Endodermal cell (in vitro differentiated cells): ENCODE results near the gene SLC19A1. TPM values are rescaled to one million over a fixed set of nuclear protein-coding genes. Genes with fewer than 3 reads are reported as not detected.
"Not testable (repeated sequence)": the region's sequence is repeated elsewhere in the genome, so short reads cannot be mapped to it uniquely, and the experiment has no call there.

Experiments used
- DNase-seq: peaks from one replicate; pipeline ENCODE4 v3.0.0-alpha.2; 2017
- H3K27ac ChIP-seq: 2 replicates; pipeline ENCODE4 v1.5.1; 2013; ENCODE audit warnings: mild to moderate bottlenecking, low read depth, low read length, moderate library complexity
- H3K27me3 ChIP-seq: 2 replicates; pipeline ENCODE4 v1.6.1; 2013; ENCODE audit warnings: mild to moderate bottlenecking, low read length, moderate library complexity; ENCODE audit not compliant: insufficient read depth, control insufficient read depth, poor library complexity, severe bottlenecking
- H3K36me3 ChIP-seq: 2 replicates; pipeline ENCODE4 v1.7.0; 2013; ENCODE audit warnings: mild to moderate bottlenecking, low read length, moderate library complexity; ENCODE audit not compliant: control insufficient read depth, insufficient read depth
- H3K4me1 ChIP-seq: one replicate; pipeline ENCODE4 v1.7.0; 2013; ENCODE audit warnings: low read length; ENCODE audit not compliant: control insufficient read depth, insufficient read depth
- H3K4me3 ChIP-seq: 2 replicates; pipeline ENCODE4 v1.5.1; 2013; ENCODE audit warnings: mild to moderate bottlenecking, low read length, moderate library complexity
- H3K9ac ChIP-seq: 2 replicates; pipeline ENCODE4 v1.6.1; 2013; ENCODE audit warnings: mild to moderate bottlenecking, low read length, moderate library complexity; ENCODE audit not compliant: poor library complexity, severe bottlenecking; ENCODE audit errors: extremely low read depth
- H3K9me3 ChIP-seq: 2 replicates; pipeline ENCODE4 v1.6.1; 2013; ENCODE audit warnings: mild to moderate bottlenecking, low read length, moderate library complexity; ENCODE audit not compliant: control insufficient read depth
- H3K27ac Mint-ChIP-seq: 2 replicates; pipeline ENCODE4 v1.8.0; 2020; ENCODE audit warnings: mixed read lengths
- H3K27me3 Mint-ChIP-seq: 2 replicates; pipeline ENCODE4 v1.8.0; 2021; ENCODE audit warnings: mild to moderate bottlenecking, mixed read lengths; ENCODE audit not compliant: insufficient read depth
- H3K36me3 Mint-ChIP-seq: 2 replicates; pipeline ENCODE4 v1.8.0; 2020; ENCODE audit warnings: low read depth, mixed read lengths
- H3K4me1 Mint-ChIP-seq: 2 replicates; pipeline ENCODE4 v1.8.0; 2020; ENCODE audit warnings: mixed read lengths
- H3K4me3 Mint-ChIP-seq: 2 replicates; pipeline ENCODE4 v1.8.0; 2020; ENCODE audit warnings: mild to moderate bottlenecking, moderate library complexity, mixed read lengths
- H3K9me3 Mint-ChIP-seq: 2 replicates; pipeline ENCODE4 v1.8.0; 2020; ENCODE audit warnings: mild to moderate bottlenecking, mixed read lengths
- WGBS, 2 experiments: methylation state at CpG; one replicate each; pipeline versions ENCODE4 v1.1.5 to v1.1.7; 2013; ENCODE audit warnings: missing lambda C conversion rate in 2 of 2, mixed read lengths in 1 of 2; ENCODE audit not compliant: insufficient coverage in 1 of 2, insufficient read length in 1 of 2; 5-methylcytosine and 5-hydroxymethylcytosine counted together
- total RNA-seq, 2 donors: library from RNA; stranded (reverse); fragmentation: NEBNext Ultra II Directional in 1 of 2; extraction: Animal tissue kit (Norgen Biotek cat#: 25700) in 1 of 2; gene quantifications; 2 replicates in 1 of 2; 3 replicates in 1 of 2; pipeline ENCODE4 v1.2.1, GENCODE V29; 2021
- TF ChIP-seq, protein P1 (sequence below): fragments of 200-600 bp; sonication (generic); conservative IDR thresholded peaks from 2 replicates; pipeline ENCODE4 v1.5.0; 2021; ENCODE audit warnings: antibody characterized with exemption, mild to moderate bottlenecking

The SLC19A1 gene
- total RNA-seq, 2 donors from 2014 or later = 28.8 to 29.4 TPM

DNA sequence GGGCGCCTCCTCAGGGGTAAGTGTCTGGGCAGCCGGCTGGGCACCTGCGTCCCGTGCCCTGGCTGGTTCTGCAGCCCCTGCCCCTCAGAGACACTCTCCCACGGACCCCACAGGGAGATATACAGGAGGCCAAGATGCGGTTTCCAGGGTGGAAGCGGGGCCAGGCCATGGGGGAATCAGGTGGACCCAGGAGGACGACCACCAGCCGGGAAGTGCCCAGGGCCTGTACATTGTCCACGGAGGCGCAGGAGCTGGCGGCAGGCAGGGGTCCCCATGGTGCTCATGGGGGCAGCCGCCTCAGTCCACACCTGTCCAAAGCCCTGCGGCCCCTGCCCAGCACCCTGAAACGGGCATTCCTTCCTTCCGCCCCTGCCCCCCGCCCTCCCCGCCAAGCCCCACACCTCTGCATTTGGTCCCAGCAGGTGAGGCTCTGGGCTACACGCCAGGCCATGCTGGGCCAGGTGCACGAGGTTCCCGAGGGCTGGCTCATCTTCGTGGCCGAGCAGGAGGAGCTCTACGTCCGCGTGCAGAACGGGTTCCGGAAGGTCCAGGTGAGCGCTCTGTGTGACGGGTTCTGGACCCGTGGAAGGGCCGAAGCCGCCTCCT is 36.7 kb downstream of the SLC19A1 start:
- H3K27me3 ChIP-seq = no peaks in the 10 kb centered on the region
- H3K4me1 ChIP-seq = no peaks in the 10 kb centered on the region
- H3K4me3 ChIP-seq = no peak overlapping the region
- H3K27ac Mint-ChIP-seq = no peak overlapping the region
- peak; percentile 45 for DNase-seq
- peaks cover 12% of the 10 kb centered on the region for H3K36me3 ChIP-seq
- H3K27ac ChIP-seq = no peak overlapping the region
- H3K9me3 ChIP-seq = no peaks in the 10 kb centered on the region
- no peaks in the 10 kb centered on the region for H3K27me3 Mint-ChIP-seq
- H3K9ac ChIP-seq = no peak overlapping the region
- H3K36me3 Mint-ChIP-seq = peaks cover 25% of the 10 kb centered on the region
- WGBS, 2 experiments = 93 to 95% methylated on average over 19 to 33 of the region's 33 CpGs
- TF ChIP-seq, protein P1, sequence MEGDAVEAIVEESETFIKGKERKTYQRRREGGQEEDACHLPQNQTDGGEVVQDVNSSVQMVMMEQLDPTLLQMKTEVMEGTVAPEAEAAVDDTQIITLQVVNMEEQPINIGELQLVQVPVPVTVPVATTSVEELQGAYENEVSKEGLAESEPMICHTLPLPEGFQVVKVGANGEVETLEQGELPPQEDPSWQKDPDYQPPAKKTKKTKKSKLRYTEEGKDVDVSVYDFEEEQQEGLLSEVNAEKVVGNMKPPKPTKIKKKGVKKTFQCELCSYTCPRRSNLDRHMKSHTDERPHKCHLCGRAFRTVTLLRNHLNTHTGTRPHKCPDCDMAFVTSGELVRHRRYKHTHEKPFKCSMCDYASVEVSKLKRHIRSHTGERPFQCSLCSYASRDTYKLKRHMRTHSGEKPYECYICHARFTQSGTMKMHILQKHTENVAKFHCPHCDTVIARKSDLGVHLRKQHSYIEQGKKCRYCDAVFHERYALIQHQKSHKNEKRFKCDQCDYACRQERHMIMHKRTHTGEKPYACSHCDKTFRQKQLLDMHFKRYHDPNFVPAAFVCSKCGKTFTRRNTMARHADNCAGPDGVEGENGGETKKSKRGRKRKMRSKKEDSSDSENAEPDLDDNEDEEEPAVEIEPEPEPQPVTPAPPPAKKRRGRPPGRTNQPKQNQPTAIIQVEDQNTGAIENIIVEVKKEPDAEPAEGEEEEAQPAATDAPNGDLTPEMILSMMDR = no peak
- no peaks in the 10 kb centered on the region for H3K4me1 Mint-ChIP-seq
- H3K9me3 Mint-ChIP-seq = no peaks in the 10 kb centered on the region
- H3K4me3 Mint-ChIP-seq = no peak overlapping the region

DNA sequence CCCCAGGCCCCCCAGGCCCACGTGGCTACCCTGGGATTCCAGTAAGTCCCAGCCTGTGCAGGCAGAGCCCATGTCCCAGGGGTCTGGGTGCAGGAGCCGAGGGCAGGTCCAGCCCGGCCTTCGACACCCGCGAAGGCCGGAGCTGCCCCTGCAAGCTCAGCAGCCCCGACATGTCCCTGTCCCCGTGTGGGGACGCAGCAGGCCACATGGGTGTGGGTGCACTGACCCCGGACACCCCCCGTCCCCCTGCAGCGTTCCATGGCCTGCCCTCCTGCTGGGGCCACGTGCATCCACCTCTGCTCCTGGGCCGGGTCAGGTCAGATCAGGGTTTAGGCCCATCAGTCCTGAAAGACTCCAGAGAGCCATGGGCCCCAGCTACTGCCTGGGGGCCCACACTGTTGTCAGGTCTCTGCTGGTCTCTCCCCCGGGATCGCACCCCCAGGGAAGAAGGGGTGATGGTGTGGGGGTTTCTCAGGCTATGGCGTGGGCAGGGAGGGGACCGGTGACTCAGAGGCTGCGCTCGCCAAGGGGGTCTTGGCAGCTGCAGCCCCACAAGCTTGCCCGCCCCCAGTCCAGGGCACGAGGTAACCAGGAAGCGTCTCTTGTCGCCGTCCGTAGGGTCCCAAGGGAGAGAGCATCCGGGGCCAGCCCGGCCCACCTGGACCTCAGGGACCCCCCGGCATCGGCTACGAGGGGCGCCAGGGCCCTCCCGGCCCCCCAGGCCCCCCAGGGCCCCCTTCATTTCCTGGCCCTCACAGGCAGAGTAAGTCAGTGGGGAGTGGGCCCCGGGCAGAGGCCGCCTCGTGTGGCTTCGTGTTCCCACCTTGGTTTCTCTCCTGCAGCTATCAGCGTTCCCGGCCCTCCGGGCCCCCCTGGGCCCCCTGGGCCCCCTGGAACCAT is 37.5 kb downstream of the SLC19A1 start:
- Histone ChIP-seq H3K9ac (no peak overlapping the region), H3K27me3 (no peaks in the 10 kb centered on the region), H3K9me3 (no peaks in the 10 kb centered on the region), H3K27ac (no peak overlapping the region), H3K36me3 (peaks cover 14% of the 10 kb centered on the region), H3K4me1 (no peaks in the 10 kb centered on the region), H3K4me3 (no peak overlapping the region)
- peak; percentile 44 for DNase-seq
- H3K4me1 Mint-ChIP-seq = no peaks in the 10 kb centered on the region
- TF ChIP-seq, protein P1 = no peak
- no peak overlapping the region for H3K27ac Mint-ChIP-seq
- WGBS, 2 experiments = 94 to 95% methylated on average over 17 to 41 of the region's 41 CpGs
- no peak overlapping the region for H3K4me3 Mint-ChIP-seq
- no peaks in the 10 kb centered on the region for H3K9me3 Mint-ChIP-seq
- H3K27me3 Mint-ChIP-seq = no peaks in the 10 kb centered on the region
- H3K36me3 Mint-ChIP-seq = peaks cover 27% of the 10 kb centered on the region

DNA sequence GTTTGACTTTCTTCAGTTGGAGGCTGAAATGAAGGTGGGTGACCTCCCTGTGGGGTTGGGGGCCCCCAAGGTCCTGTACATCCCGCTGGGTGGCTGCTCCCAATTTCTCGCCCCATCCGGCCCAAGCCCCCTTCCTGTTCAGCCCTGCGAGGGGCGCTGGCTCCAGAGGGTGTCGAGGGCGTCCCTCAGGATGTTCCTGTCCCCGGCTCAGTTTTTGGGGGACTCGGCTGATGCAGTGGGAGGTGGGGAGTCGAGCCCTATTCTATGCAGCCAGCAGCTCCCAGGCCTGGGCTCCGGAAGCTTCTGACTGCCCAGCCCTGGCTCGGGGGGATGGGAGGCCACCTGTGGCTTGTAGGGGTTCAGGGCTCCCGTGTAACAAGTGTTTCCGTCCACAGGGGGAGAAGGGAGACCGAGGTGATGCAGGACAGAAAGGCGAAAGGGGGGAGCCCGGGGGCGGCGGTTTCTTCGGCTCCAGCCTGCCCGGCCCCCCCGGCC is 38.2 kb downstream of the SLC19A1 start:
- Mint-ChIP-seq H3K4me3 (no peak overlapping the region), H3K27me3 (no peaks in the 10 kb centered on the region), H3K9me3 (no peaks in the 10 kb centered on the region), H3K36me3 (peaks cover 32% of the 10 kb centered on the region), H3K27ac (no peak overlapping the region), H3K4me1 (no peaks in the 10 kb centered on the region)
- 95 to 96% methylated on average over 4 to 22 of the region's 22 CpGs for WGBS, 2 experiments
- Histone ChIP-seq H3K27ac (no peak overlapping the region), H3K4me3 (no peak overlapping the region), H3K9ac (no peak overlapping the region), H3K36me3 (peaks cover 21% of the 10 kb centered on the region), H3K27me3 (no peaks in the 10 kb centered on the region), H3K4me1 (no peaks in the 10 kb centered on the region), H3K9me3 (no peaks in the 10 kb centered on the region)
- DNase-seq = peak; percentile 49
- TF ChIP-seq, protein P1 = no peak

DNA sequence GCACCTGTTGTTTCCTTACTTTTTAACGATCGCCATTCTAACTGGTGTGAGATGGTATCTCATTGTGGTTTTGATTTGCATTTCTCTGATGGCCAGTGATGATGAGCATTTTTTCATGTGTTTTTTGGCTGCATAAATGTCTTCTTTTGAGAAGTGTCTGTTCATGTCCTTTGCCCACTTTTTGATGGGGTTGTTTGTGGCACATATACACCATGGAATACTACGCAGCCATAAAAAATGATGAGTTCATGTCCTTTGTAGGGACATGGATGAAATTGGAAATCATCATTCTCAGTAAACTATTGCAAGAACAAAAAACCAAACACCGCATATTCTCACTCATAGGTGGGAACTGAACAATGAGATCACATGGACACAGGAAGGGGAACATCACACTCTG is 39.0 kb downstream of the SLC19A1 start:
- H3K9me3 Mint-ChIP-seq, H3K9me3 ChIP-seq, H3K4me1 Mint-ChIP-seq, H3K4me1 ChIP-seq, DNase-seq, H3K27ac ChIP-seq, H3K27ac Mint-ChIP-seq, H3K27me3 Mint-ChIP-seq, H3K27me3 ChIP-seq, H3K9ac ChIP-seq, H3K4me3 Mint-ChIP-seq, H3K4me3 ChIP-seq: not testable (repeated sequence)
- 100% methylated on average over 2 of the region's 4 CpGs; no CpG with 5 or more reads in 1 of the 2 experiments for WGBS, 2 experiments
- H3K36me3 Mint-ChIP-seq = peaks cover 34% of the 10 kb centered on the region
- peaks cover 27% of the 10 kb centered on the region for H3K36me3 ChIP-seq
